Tibial artery (tissue), 4 donors: ENCODE results near the gene NAGS.

ENCODE experiments used
- DNase-seq, 2 donors: peaks; one replicate each; pipeline ENCODE4 v3.0.0-alpha.2; 2019
- H3K27ac ChIP-seq, 2 donors: fragments of 200-600 bp; sonication (generic) in 1 of 2; 1 replicate in 1 of 2; 2 replicates in 1 of 2; pipeline ENCODE4 v1.5.1; 2018 to 2019; ENCODE audit warnings: mild to moderate bottlenecking in 1 of 2
- H3K27me3 ChIP-seq, 2 donors: fragments of 200-600 bp; sonication (generic) in 1 of 2; one replicate each; pipeline versions ENCODE4 v1.5.1 to v1.6.0; 2016 to 2019
- H3K36me3 ChIP-seq, 3 donors: fragments of 200-600 bp; sonication (generic) in 2 of 3; one replicate each; pipeline ENCODE4 v1.5.1; 2016 to 2019; ENCODE audit warnings: mild to moderate bottlenecking in 2 of 3
- H3K4me1 ChIP-seq, 4 donors: fragments of 200-600 bp; sonication (generic) in 2 of 4; 1 replicate in 3 of 4; 2 replicates in 1 of 4; pipeline ENCODE4 v1.5.1; 2016 to 2019
- H3K4me3 ChIP-seq, 2 donors: fragments of 200-600 bp; sonication (generic) in 1 of 2; 1 replicate in 1 of 2; 2 replicates in 1 of 2; pipeline ENCODE4 v1.5.1; 2018 to 2019; ENCODE audit warnings: mild to moderate bottlenecking in 2 of 2
- H3K9me3 ChIP-seq, 3 donors: fragments of 200-600 bp; sonication (generic) in 1 of 3; one replicate each; pipeline ENCODE4 v1.5.1; 2016 to 2019
- CTCF ChIP-seq, 2 experiments: fragments of 200-600 bp in 1 of 2; fragments of 450-650 bp in 1 of 2; IDR thresholded peaks; one replicate each; pipeline ENCODE4 v1.5.1; 2017 to 2019; ENCODE audit warnings: antibody characterized with exemption in 2 of 2, mild to moderate bottlenecking in 1 of 2, moderate library complexity in 1 of 2
- intact Hi-C: fragments of 100-400 bp; cut with DNase I; formaldehyde crosslinking; loops from one replicate; pipeline ENCODE4 v1.15.0; 2023; ENCODE audit warnings: low total_unique reads

The NAGS gene

DNA sequence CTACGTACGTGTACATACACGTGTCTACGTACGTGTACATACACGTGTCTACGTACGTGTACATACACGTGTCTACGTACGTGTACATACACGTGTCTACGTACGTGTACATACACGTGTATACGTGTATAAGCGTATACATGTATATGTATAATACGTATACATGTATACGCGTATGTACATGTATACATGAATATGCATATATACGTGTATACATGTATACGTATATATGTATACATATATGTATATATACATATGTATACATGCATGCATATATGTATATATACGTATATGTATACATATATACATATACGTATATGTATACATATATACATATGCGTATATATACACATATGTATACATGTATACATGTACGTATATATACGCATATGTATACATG, 28.5 kb upstream of the NAGS start:
- intact Hi-C loops = no loop called here
- no peak for TF ChIP-seq CTCF (IDR thresholded peaks at IDR 0.05)
- Histone ChIP-seq H3K9me3 (no peaks in the 10 kb centered on the region), H3K4me3 (no peak overlapping the region), H3K27ac (no peak overlapping the region), H3K36me3 (no peaks in the 10 kb centered on the region), H3K27me3 (peaks cover 0 to 57% of the 10 kb centered on the region in 2 donors), H3K4me1 (no peaks in the 10 kb centered on the region)
- DNase-seq = no peak

DNA sequence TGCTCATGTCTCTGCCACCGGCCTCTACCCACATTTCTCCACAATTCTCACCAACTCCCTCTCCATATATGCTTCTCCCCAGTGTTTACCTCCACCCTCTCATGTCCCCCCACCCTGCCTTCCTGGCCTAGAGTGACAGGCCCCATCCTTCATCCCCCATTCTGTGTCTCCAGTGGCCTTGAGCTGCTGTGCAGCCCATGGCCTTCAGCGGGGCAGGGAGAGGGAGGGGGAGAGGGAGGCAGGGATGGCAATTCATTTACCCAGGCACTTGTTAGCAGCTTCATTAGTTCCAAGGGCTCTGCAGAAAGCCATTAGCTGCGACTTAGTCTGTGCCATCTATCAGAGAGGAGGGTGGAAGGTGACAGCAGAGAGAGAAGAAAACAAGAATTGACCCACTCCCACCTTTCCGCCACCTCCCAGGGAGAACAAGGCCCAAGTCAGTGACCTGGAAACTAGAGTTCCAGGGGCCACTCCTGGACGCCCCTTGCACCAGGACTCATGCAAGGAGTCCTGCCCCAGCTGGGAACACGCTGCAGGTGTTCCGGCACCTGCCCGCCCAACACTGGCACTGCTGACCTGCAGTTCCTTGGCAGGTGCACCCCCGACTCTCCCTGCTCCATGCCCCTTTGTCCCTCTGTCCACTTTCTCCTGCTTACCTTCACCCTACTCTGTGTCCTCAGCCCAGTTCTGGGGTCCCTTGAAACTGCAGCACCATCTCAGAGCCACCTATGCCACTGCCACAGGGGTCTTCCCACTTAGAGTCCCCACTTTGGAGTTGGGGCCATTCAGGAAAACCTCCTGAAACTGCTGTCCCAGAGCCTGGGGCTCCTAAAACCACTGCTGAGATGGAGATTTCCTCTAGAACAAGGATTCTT, 27.2 kb upstream of the NAGS start:
- no peak for TF ChIP-seq CTCF (IDR thresholded peaks at IDR 0.05)
- Histone ChIP-seq H3K27ac (no peak overlapping the region), H3K4me1 (no peaks in the 10 kb centered on the region), H3K27me3 (peaks cover 0 to 68% of the 10 kb centered on the region in 2 donors), H3K4me3 (no peak overlapping the region), H3K36me3 (no peaks in the 10 kb centered on the region), H3K9me3 (no peaks in the 10 kb centered on the region)
- intact Hi-C loops = no loop called here
- DNase-seq = no peak

DNA sequence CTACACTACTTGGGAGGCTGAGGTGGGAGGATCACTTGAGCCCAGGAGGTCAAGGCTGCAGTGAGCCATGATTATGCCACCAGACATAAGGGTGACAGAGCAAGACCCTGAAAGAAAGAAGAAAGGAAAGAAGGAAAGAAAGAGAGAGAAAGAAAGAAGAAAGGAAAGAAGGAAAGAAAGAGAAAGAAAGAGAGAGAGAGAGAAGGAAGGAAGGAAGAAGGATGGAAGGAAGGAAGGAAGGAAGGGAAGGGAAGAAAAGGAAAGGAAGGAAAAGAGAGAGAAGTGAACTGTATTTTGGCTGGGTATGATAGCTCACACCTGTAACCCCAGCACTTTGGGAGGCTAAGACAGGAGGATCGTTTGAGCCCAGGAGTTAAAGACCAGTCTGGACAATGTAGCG, 26.3 kb upstream of the NAGS start:
- H3K4me1 ChIP-seq = no peaks in the 10 kb centered on the region
- peaks cover 0 to 68% of the 10 kb centered on the region in 2 donors for H3K27me3 ChIP-seq
- no peaks in the 10 kb centered on the region for H3K9me3 ChIP-seq
- no peak for DNase-seq
- no peaks in the 10 kb centered on the region for H3K36me3 ChIP-seq
- H3K4me3 ChIP-seq = no peak overlapping the region
- TF ChIP-seq CTCF (IDR thresholded peaks at IDR 0.05) = no peak
- H3K27ac ChIP-seq = no peak overlapping the region
- intact Hi-C loops = no loop called here

DNA sequence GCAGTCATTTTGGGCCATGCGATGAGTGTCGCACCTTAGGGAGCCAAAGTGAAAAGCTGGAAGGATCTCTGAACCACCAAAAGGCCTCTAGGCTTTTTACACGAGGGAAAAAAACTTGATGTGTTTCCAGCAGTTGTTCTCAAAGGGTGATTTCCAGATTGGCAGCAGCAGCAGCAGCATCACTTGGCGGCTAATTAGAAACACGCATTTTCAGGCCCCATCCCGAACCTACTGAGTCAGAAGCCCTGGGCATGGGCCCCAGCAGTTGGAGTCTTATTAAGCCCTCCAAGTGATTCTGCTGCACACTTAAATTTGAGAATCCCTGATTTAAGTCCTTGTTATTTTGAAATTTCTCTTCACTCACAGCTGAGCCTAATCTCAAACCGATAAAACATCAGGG, 25.4 kb upstream of the NAGS start:
- Histone ChIP-seq H3K4me1 (peaks cover 0 to 8% (median 7%) of the 10 kb centered on the region in 4 donors), H3K27ac (no peak overlapping the region), H3K36me3 (no peaks in the 10 kb centered on the region), H3K4me3 (no peak overlapping the region), H3K9me3 (no peaks in the 10 kb centered on the region), H3K27me3 (peaks cover 0 to 70% of the 10 kb centered on the region in 2 donors)
- intact Hi-C loops = no loop called here
- TF ChIP-seq CTCF (IDR thresholded peaks at IDR 0.05) = no peak
- DNase-seq = no peak

GRCh38 chr17:43979671-43980070, 24.8 kb upstream of the NAGS start:
- no peak for TF ChIP-seq CTCF (IDR thresholded peaks at IDR 0.05)
- intact Hi-C loops = no loop called here
- peaks cover 0 to 11% (median 10%) of the 10 kb centered on the region in 4 donors for H3K4me1 ChIP-seq
- no peak for DNase-seq
- H3K36me3 ChIP-seq = no peaks in the 10 kb centered on the region
- H3K4me3 ChIP-seq = no peak overlapping the region
- H3K27me3 ChIP-seq = peaks cover 0 to 71% of the 10 kb centered on the region in 2 donors
- no peaks in the 10 kb centered on the region for H3K9me3 ChIP-seq
- H3K27ac ChIP-seq = no peak overlapping the region
